ACHN (cell line): Measurements from ENCODE around the gene ZBTB33.

ENCODE experiments used
- DNase-seq: peaks from one replicate; pipeline ENCODE4 v3.0.0-alpha.2; 2015
- in situ Hi-C: cut with HindIII; loops from 2 replicates; pipeline ENCODE4 v1.10.0; 2017; ENCODE audit warnings: low sequenced_read_pairs, low pct_ligation_motif_present, low pct_unique_long_range_greater_than_20kb

The ZBTB33 gene

DNA sequence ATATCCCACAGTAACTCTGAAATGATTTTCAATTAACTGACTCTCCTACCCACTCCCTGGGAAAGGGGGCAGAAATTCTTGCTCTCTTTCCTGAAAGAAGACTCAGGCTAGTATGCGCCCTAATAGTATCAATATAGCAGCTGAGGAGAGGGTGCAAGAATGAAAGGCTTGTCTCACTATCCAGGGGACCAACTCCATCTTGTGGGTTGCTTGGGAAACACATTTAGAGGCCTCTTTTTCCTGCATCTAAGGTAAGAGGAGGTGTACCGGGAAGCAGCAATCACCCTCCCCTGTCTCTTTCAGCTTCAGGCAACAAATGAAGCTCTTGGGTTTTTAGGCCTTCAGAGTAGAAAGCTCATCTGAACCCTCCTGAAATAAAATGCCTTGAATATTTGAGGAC is 49.3 kb downstream of the ZBTB33 start:
- DNase-seq = peak; percentile 3
- in situ Hi-C loops = no loop called here

DNA sequence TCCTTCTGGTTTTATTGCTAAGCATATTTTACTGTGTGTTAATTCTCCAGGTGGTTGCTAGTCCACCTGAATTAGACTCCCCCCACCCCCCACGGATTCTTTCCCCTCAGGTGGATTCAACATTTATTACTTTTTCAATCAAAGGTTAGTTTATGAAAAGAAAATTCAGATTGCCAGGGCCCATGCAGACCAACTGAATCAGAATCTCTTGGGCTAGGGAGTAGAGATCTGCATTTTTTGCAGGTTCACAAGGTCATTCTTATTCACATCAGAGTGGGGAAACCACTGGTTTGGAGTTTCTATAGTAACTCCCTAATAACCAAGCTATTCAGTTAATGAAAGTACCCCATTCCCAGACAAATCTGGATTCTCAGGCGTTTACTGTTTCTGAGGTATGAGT is 50.9 kb downstream of the ZBTB33 start:
- in situ Hi-C loops = no loop called here
- no peak for DNase-seq

- no peak for DNase-seq
- in situ Hi-C loops = no loop called here
Observed at GRCh38 chrX:120301960-120302359, 51.3 kb downstream of the ZBTB33 start.

DNA sequence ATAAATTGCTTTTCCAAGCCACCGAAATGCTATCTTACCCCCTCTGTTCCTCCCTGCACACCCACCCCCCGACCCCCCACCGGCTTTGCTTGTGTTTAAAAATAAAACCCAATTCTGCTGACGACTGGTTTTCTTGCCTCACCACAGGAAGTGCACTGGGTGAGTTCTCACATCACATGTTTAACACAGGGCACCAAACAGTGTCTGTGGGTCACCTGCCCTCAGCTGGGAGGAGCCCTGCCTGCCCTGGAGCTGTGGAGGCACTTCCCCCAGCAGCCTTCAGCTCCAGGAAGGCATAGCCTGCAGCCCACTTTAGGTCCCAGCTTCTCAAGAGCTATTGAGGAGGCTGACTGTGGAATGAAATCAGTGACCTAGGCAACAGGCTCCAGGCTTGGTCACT is 51.8 kb downstream of the ZBTB33 start:
- peak; percentile 15 for DNase-seq
- in situ Hi-C loops = no loop called here

GRCh38 chrX:120304256-120304655 is 53.6 kb downstream of the ZBTB33 start:
- in situ Hi-C loops = no loop called here
- DNase-seq = no peak

- DNase-seq = no peak
- in situ Hi-C loops = no loop called here
Observed at GRCh38 chrX:120305531-120306141, 55.0 kb downstream of the ZBTB33 start.

DNA sequence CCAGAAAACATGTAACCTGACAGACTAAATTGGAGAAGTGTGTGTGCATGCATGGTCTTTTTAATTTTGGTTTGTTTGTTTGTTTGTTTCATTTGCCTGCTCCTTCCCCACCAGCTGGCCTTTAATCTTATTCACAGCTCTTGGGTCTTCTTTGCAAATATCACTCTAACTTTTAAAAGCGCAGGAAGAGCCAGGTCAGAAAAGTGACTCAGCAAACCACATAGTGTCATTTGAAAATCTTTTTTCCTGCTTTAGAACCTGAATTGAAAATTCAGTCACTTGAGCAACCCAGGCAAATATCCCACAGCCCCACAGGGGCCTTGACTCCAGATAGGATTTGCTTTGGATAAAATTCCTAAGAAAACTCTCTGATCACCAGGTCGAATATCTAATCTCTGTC is 56.0 kb downstream of the ZBTB33 start:
- in situ Hi-C loops = no loop called here
- no peak for DNase-seq
